DND-41 (cell line): ENCODE results near the gene TOR1A.

Source experiments
- ATAC-seq: fragments of 200-7000 bp; cut with Tn5 transposase; 3 replicates; pipeline ENCODE4 v1.9.1; 2021; ENCODE audit warnings: low read depth; ENCODE audit not compliant: insufficient read depth
- DNase-seq: peaks from one replicate; pipeline ENCODE4 v3.0.0-alpha.2; 2020
- H2AFZ ChIP-seq: 2 replicates; pipeline ENCODE4 v1.6.0; 2012; ENCODE audit warnings: low read depth, low read length
- H3K27ac ChIP-seq: 2 replicates; pipeline ENCODE4 v1.5.1; 2012; ENCODE audit warnings: low read length, inconsistent platforms
- H3K27me3 ChIP-seq: fragments of 200-600 bp; sonication (generic); 2 replicates; pipeline ENCODE4 v1.6.0; 2012; ENCODE audit warnings: low read length, mild to moderate bottlenecking, inconsistent platforms; ENCODE audit not compliant: insufficient read depth, poor library complexity
- H3K36me3 ChIP-seq: 2 replicates; pipeline ENCODE4 v1.5.1; 2012; ENCODE audit warnings: low read length, inconsistent platforms; ENCODE audit not compliant: insufficient read depth
- H3K4me1 ChIP-seq: 2 replicates; pipeline ENCODE4 v1.5.1; 2012; ENCODE audit warnings: mild to moderate bottlenecking, low read length; ENCODE audit not compliant: insufficient read depth
- H3K4me2 ChIP-seq: 2 replicates; pipeline ENCODE4 v1.6.0; 2012; ENCODE audit warnings: mild to moderate bottlenecking, moderate library complexity, low read length, inconsistent platforms; ENCODE audit not compliant: insufficient read depth
- H3K4me3 ChIP-seq, 2 experiments: fragments of 200-600 bp in 1 of 2; shearing (Covaris generic) in 1 of 2; 2 replicates each; pipeline ENCODE4 v1.5.1; 2012 to 2016; ENCODE audit warnings: inconsistent platforms in 2 of 2, low read length in 2 of 2, mild to moderate bottlenecking in 2 of 2, low read depth in 1 of 2, moderate library complexity in 1 of 2
- H3K79me2 ChIP-seq: 2 replicates; pipeline ENCODE4 v1.6.0; 2012; ENCODE audit warnings: low read length, inconsistent platforms; ENCODE audit not compliant: insufficient read depth
- H3K9ac ChIP-seq: 2 replicates; pipeline ENCODE4 v1.6.0; 2012; ENCODE audit warnings: low read depth, mild to moderate bottlenecking, inconsistent platforms, low read length, moderate library complexity
- H3K9me3 ChIP-seq: 2 replicates; pipeline ENCODE4 v1.5.1; 2012; ENCODE audit warnings: low read length, moderate library complexity, mild to moderate bottlenecking, inconsistent platforms; ENCODE audit not compliant: insufficient read depth, severe bottlenecking
- H4K20me1 ChIP-seq: 2 replicates; pipeline ENCODE4 v1.6.0; 2012; ENCODE audit warnings: low read length; ENCODE audit not compliant: insufficient read depth
- CTCF ChIP-seq: IDR thresholded peaks from 2 replicates; pipeline ENCODE4 v1.5.1; 2012; ENCODE audit warnings: borderline replicate concordance, low read length, moderate library complexity, mild to moderate bottlenecking; ENCODE audit not compliant: poor library complexity, severe bottlenecking; ENCODE audit errors: extremely low read depth
- EZH2 ChIP-seq: IDR thresholded peaks from 3 replicates; pipeline ENCODE4 v1.6.1; 2012; ENCODE audit warnings: borderline replicate concordance, low read depth, mild to moderate bottlenecking, moderate library complexity, low read length, inconsistent platforms; ENCODE audit not compliant: severe bottlenecking

The TOR1A gene

GRCh38 chr9:129834489-129835127, 10.7 kb upstream of the TOR1A start:
- H3K9ac ChIP-seq, result peak overlapping the region; percentile 64
- H3K79me2 ChIP-seq, result peaks cover 68% of the 10 kb centered on the region
- H3K4me1 ChIP-seq, result peaks cover 28% of the 10 kb centered on the region
- H3K4me2 ChIP-seq, result peak overlapping the region; percentile 79
- DNase-seq (peak; percentile 43), ATAC-seq (peak; percentile 39)
- peak overlapping the region; percentile 75 for H2AFZ ChIP-seq
- TF ChIP-seq CTCF, result no peak
- peak overlapping the region; percentile 69 for H3K27ac ChIP-seq
- no peaks in the 10 kb centered on the region for H3K9me3 ChIP-seq
- H3K4me3 ChIP-seq, result peak overlapping the region; percentile 73 to 91
- H3K36me3 ChIP-seq, result peaks cover 49% of the 10 kb centered on the region
- no peaks in the 10 kb centered on the region for H3K27me3 ChIP-seq
- H4K20me1 ChIP-seq, result peaks cover 9% of the 10 kb centered on the region

GRCh38 chr9:129832982-129833381, 9.0 kb upstream of the TOR1A start:
- ATAC-seq (no peak), DNase-seq (no peak)
- Histone ChIP-seq H3K4me1 (peaks cover 28% of the 10 kb centered on the region), H3K36me3 (peaks cover 63% of the 10 kb centered on the region), H3K79me2 (peaks cover 53% of the 10 kb centered on the region), H3K4me2 (no peak overlapping the region), H3K9me3 (no peaks in the 10 kb centered on the region), H3K4me3 (no peak overlapping the region), H3K27ac (no peak overlapping the region), H2AFZ (no peak overlapping the region), H3K9ac (no peak overlapping the region), H4K20me1 (peaks cover 6% of the 10 kb centered on the region; the same call in 1 of the 2 replicates), H3K27me3 (no peaks in the 10 kb centered on the region)
- no peak for TF ChIP-seq CTCF
- TF ChIP-seq EZH2, result no peak

GRCh38 chr9:129828969-129829368, 5.0 kb upstream of the TOR1A start:
- Histone ChIP-seq H3K4me1 (peaks cover 10% of the 10 kb centered on the region), H2AFZ (no peak overlapping the region), H3K4me3 (no peak overlapping the region), H3K4me2 (no peak overlapping the region), H4K20me1 (peaks cover 6% of the 10 kb centered on the region; the same call in 1 of the 2 replicates), H3K36me3 (peaks cover 59% of the 10 kb centered on the region), H3K9me3 (no peaks in the 10 kb centered on the region), H3K27ac (no peak overlapping the region), H3K9ac (no peak overlapping the region), H3K27me3 (no peaks in the 10 kb centered on the region), H3K79me2 (peaks cover 17% of the 10 kb centered on the region)
- ATAC-seq, result no peak
- DNase-seq, result no peak
- TF ChIP-seq EZH2, result no peak
- TF ChIP-seq CTCF, result no peak

- no peak for TF ChIP-seq CTCF
- no peak for TF ChIP-seq EZH2
- Histone ChIP-seq H3K9me3 (no peaks in the 10 kb centered on the region), H3K27ac (no peak overlapping the region), H4K20me1 (peaks cover 2% of the 10 kb centered on the region), H3K4me2 (no peak overlapping the region), H3K9ac (no peak overlapping the region), H3K4me1 (peaks cover 3% of the 10 kb centered on the region), H2AFZ (no peak overlapping the region), H3K27me3 (no peaks in the 10 kb centered on the region), H3K4me3 (no peak overlapping the region), H3K36me3 (peaks cover 53% of the 10 kb centered on the region), H3K79me2 (peaks cover 14% of the 10 kb centered on the region)
- no peak for ATAC-seq
- DNase-seq, result no peak
Observed at GRCh38 chr9:129828051-129828450, 4.1 kb upstream of the TOR1A start.
